Naive thymus-derived CD8-positive, alpha-beta T cell (primary cell): ENCODE results near the gene INHBE. TPM values are rescaled to one million over a fixed set of nuclear protein-coding genes. Genes with fewer than 3 reads are reported as not detected.
"Not testable (repeated sequence)": the region's sequence is repeated elsewhere in the genome, so short reads cannot be mapped to it uniquely, and the experiment has no call there.

Experiments used
- ATAC-seq, 2 donors: fragments of 150-1000 bp; cut with Tn5 transposase in 1 of 2; sonication (Bioruptor Pico), chemical (Tn5 transposase) in 1 of 2; 1 replicate in 1 of 2; 2 replicates in 1 of 2; pipeline ENCODE4 v1.10.0; 2021; ENCODE audit warnings: mild to moderate bottlenecking in 2 of 2, moderate library complexity in 2 of 2
- POLR2A ChIA-PET: fragments of 350-600 bp; sonication (Branson Sonifier 250); formaldehyde crosslinking; loops from one replicate; lab custom pipeline; 2021; ENCODE audit warnings: antibody characterized with exemption; lab: Charles Lee
- DNase-seq, 10 donors: peaks; one replicate each; pipeline versions ENCODE4 v3.0.0 to v3.0.0-alpha.2; 2020 to 2022
- H3K27ac Mint-ChIP-seq, 10 donors: one replicate each; pipeline ENCODE4 v1.8.0; 2020 to 2022; ENCODE audit warnings: mild to moderate bottlenecking in 10 of 10, mixed read lengths in 10 of 10, moderate library complexity in 4 of 10, inconsistent platforms in 1 of 10
- H3K27me3 Mint-ChIP-seq, 5 donors: one replicate each; pipeline ENCODE4 v1.8.0; 2021 to 2022; ENCODE audit warnings: mixed read lengths in 5 of 5
- H3K36me3 Mint-ChIP-seq, 3 donors: one replicate each; pipeline ENCODE4 v1.8.0; 2020 to 2022; ENCODE audit warnings: mixed read lengths in 3 of 3, mild to moderate bottlenecking in 2 of 3, inconsistent platforms in 1 of 3
- H3K4me1 Mint-ChIP-seq, 4 donors: one replicate each; pipeline ENCODE4 v1.8.0; 2021 to 2022; ENCODE audit warnings: mixed read lengths in 4 of 4
- H3K4me3 Mint-ChIP-seq, 10 donors: one replicate each; pipeline ENCODE4 v1.8.0; 2020 to 2022; ENCODE audit warnings: mild to moderate bottlenecking in 10 of 10, mixed read lengths in 10 of 10, moderate library complexity in 6 of 10, inconsistent platforms in 1 of 10
- H3K9me3 Mint-ChIP-seq, 9 donors: one replicate each; pipeline ENCODE4 v1.8.0; 2020 to 2022; ENCODE audit warnings: mixed read lengths in 9 of 9, mild to moderate bottlenecking in 3 of 9, inconsistent platforms in 1 of 9, moderate library complexity in 1 of 9
- polyA plus RNA-seq, 3 donors: library from polyadenylated mRNA; unstranded; fragments of 300-500 nt; fragmentation: Illumina TruSeq; gene quantifications; one replicate each; pipeline ENCODE4 v1.2.3, GENCODE V29; 2021
- total RNA-seq, 8 experiments: library from RNA in 2 of 8; stranded (reverse) in 2 of 8; gene quantifications; one replicate each; pipeline ENCODE4 v1.2.3 and lab custom pipeline; 2021 to 2026

INHBE gene
- total and polyA plus RNA-seq, 5 experiments from 2014 or later = 0.16 TPM; not detected in 4

- peak overlapping the region; percentile 95 to 100 (median 98) for H3K4me3 Mint-ChIP-seq
- no peak for ATAC-seq
- peaks cover 0 to 11% (median 0%) of the 10 kb centered on the region in 3 donors for H3K36me3 Mint-ChIP-seq
- POLR2A ChIA-PET = interaction anchor here (0.7 to 1.2 kb wide), 8 partner anchors 10 to 312 kb away, joined by 3 to 10 read pairs (median 4); partner anchors contain the start of genes GLI1, INHBE and SHMT2
- peak overlapping the region; percentile 99 to 100 (median 100) for H3K27ac Mint-ChIP-seq
- peaks cover 19 to 47% (median 41%) of the 10 kb centered on the region in 4 donors for H3K4me1 Mint-ChIP-seq
- H3K9me3 Mint-ChIP-seq = no peaks in the 10 kb centered on the region
- H3K27me3 Mint-ChIP-seq = no peaks in the 10 kb centered on the region
- DNase-seq = no peak
Observed at GRCh38 chr12:57429473-57430111, 25.5 kb upstream of the INHBE start.

DNA sequence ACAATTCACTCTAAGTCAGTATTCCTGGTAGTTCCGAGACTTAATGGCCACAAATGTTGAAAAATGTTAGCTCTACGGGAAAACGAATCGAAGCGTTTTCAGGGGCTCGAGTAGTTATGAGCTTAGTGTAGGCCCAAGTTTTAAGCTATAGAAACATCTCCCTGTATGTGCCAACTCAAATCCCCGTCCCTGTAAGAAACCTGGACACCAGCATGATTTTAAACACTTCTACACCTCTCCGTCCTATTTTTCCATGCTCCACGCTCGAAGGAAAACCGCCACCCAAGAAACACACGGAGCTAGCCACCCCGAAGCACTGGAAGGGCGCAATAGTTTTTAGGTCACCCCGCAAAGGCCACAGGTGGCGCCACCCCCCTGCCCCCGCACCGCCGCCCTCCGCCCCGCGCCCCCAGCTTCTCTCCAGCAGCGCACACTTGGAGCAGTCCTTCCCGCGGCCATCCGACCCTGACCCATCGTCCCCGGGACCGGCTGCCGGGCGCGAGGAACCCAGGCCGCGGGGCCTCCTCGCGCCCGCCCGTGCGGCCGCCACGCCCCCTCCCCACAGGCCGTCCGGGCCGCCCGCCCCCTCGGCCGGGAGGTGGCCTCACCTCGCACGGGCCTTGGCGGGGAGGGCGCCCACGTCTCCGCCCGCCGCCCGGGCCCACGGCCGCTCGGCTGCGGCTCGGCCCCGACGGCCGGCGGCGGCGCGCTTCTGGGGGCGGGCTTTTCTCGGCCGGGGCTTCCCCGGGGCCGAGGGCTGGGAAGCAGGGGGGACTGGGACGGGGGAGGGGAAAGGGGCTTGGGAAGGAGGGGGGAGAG, 24.8 kb upstream of the INHBE start:
- Mint-ChIP-seq H3K9me3 (no peaks in the 10 kb centered on the region), H3K27me3 (no peaks in the 10 kb centered on the region), H3K36me3 (peaks cover 0 to 11% (median 0%) of the 10 kb centered on the region in 3 donors), H3K27ac (peak overlapping the region; percentile 99 to 100 (median 100)), H3K4me3 (peak overlapping the region; percentile 95 to 100 (median 98)), H3K4me1 (peaks cover 21 to 51% (median 44%) of the 10 kb centered on the region in 4 donors)
- ATAC-seq (peak; percentile 59 to 70), DNase-seq (peak in 8 of 10 donors; percentile 15 to 75 (median 50))
- POLR2A ChIA-PET = interaction anchor here (0.7 to 1.2 kb wide), 8 partner anchors 11 to 312 kb away, joined by 3 to 10 read pairs (median 4); partner anchors contain the start of genes GLI1, INHBE and SHMT2

- POLR2A ChIA-PET = interaction anchor here (1.2 to 1.4 kb wide), 3 partner anchors 24 to 46 kb away, joined by 3 to 10 read pairs (median 5); partner anchors contain the start of genes GLI1 and INHBE
- Mint-ChIP-seq H3K4me3 (peak within 1 kb of the TSS; percentile 95 to 100 (median 98)), H3K36me3 (peaks cover 0 to 7% (median 0%) of the 10 kb centered on the region in 3 donors), H3K27me3 (no peaks in the 10 kb centered on the region), H3K27ac (peak within 1 kb of the TSS; percentile 99 to 100 (median 100)), H3K9me3 (no peaks in the 10 kb centered on the region), H3K4me1 (peaks cover 21 to 50% (median 48%) of the 10 kb centered on the region in 4 donors)
- ATAC-seq (peak; percentile 93 to 94), DNase-seq (peak; percentile 90 to 97 (median 94))
Observed at GRCh38 chr12:57430931-57431566, 24.1 kb upstream of the INHBE start, which contains the start of gene R3HDM2. Gene R3HDM2 (minus strand): TSS chr12:57431043. CDS start chr12:57310428, 120,615 bp downstream.

DNA sequence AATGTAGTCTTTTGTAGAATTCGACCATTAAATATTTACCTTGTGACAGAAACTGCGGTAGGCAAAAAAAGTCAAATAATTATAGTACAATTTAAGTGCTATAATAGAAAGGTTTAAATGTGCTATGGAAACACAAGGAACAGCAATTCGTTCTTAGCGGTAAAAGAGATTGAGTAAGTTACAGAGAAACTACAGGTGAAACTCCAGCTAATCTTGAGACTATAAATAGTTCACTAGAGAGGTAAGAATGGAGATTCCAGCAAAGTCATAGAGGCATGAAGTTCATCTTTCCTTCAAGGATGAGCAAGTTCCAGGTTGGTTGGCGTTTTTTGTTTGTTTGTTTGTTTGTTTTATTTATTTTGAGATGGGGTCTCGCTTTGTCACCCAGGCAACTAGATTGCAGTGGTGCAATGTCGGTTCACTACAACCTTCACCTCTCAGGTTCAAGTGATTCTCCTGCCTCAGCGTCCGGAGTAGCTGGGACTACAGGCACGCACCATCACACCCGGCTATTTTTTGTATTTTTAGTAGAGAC, 23.4 kb upstream of the INHBE start:
- H3K27ac Mint-ChIP-seq = peak overlapping the region; percentile 98 to 100 (median 100)

DNA sequence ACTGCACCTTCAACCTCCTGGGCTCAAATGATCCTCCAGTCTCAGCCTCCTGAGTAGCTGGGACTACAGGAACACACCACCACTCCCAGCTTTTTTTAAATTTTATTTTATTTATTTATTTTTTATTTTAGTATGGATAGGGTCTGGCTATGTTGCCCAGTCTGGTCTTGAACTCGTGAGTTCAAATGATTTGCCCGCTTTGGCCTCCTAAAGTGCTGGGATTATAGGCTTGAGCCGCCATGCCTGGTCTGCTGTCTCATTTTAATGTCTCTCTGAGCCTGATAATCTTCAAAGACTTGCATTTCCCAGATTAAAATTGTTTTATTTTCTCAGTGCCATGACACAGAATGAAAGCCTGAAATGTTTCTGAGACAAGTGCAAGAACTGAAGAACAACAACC, 21.7 kb upstream of the INHBE start:
- Mint-ChIP-seq H3K9me3 (no peaks in the 10 kb centered on the region), H3K27me3 (no peaks in the 10 kb centered on the region), H3K36me3 (no peaks in the 10 kb centered on the region), H3K4me1 (peaks cover 17 to 36% (median 35%) of the 10 kb centered on the region in 4 donors), H3K4me3 (no peak overlapping the region), H3K27ac (no peak overlapping the region)
- ATAC-seq (no peak), DNase-seq (no peak)
- POLR2A ChIA-PET = interaction anchor here (0.6 to 0.7 kb wide), 4 partner anchors 31 to 160 kb away, joined by 3 to 4 read pairs (median 3); no protein-coding TSS in a partner anchor

More for the DNA sequence above, 23.4 kb upstream of the INHBE start:
- DNase-seq = no peak
- peaks cover 0 to 4% (median 0%) of the 10 kb centered on the region in 3 donors for H3K36me3 Mint-ChIP-seq
- H3K27me3 Mint-ChIP-seq = no peaks in the 10 kb centered on the region
- H3K9me3 Mint-ChIP-seq = no peaks in the 10 kb centered on the region
- H3K4me3 Mint-ChIP-seq = peak overlapping the region; percentile 91 to 99 (median 98)
- ATAC-seq = no peak
- peaks cover 17 to 46% (median 44%) of the 10 kb centered on the region in 4 donors for H3K4me1 Mint-ChIP-seq
- POLR2A ChIA-PET = interaction anchor here (0.8 to 1.4 kb wide), 3 partner anchors 24 to 46 kb away, joined by 3 to 5 read pairs (median 3); partner anchors contain the start of gene INHBE

GRCh38 chr12:57434517-57435223, 20.4 kb upstream of the INHBE start, which contains the start of gene INHBC:
Gene INHBC (plus strand): TSS chr12:57434784. CDS start chr12:57434887, 103 bp downstream.
- POLR2A ChIA-PET = interaction anchor here (1.1 kb wide), 1 partner anchor 24 kb away, joined by 3 read pairs; no protein-coding TSS in a partner anchor
- ATAC-seq (no peak), DNase-seq (no peak)
- H3K27ac Mint-ChIP-seq = peak within 1 kb of the TSS in 7 of 10 donors; percentile 13 to 70 (median 43)
- no peaks in the 10 kb centered on the region for H3K36me3 Mint-ChIP-seq
- peaks cover 13 to 27% (median 26%) of the 10 kb centered on the region in 4 donors for H3K4me1 Mint-ChIP-seq
- no peaks in the 10 kb centered on the region for H3K9me3 Mint-ChIP-seq
- H3K4me3 Mint-ChIP-seq = peak within 1 kb of the TSS in 4 of 10 donors; percentile 24 to 67 (median 51)
- no peaks in the 10 kb centered on the region for H3K27me3 Mint-ChIP-seq

DNA sequence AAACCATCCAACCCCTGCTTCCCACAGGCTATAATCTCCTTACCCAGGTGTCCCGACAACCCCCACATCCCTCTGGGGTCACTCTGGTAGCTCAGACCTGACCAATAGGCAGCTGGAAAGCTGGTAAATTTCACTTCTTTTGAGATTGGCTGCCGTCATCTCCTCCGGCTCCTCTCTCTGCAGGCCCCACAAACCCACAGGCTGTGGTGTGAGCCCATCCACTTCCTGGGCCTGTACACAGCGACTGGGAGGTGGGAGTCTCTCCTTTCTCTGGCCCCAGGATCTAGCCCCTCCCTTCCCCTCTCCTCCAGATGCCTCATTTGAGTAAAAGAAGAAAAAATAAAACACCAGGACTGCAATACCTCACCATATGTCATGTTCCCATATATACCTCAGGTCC, 19.8 kb upstream of the INHBE start:
- no peaks in the 10 kb centered on the region for H3K36me3 Mint-ChIP-seq
- ATAC-seq = no peak
- DNase-seq = no peak
- H3K4me1 Mint-ChIP-seq = peaks cover 8 to 20% (median 20%) of the 10 kb centered on the region in 4 donors
- peak overlapping the region in 3 of 10 donors; percentile 24 to 54 (median 48) for H3K4me3 Mint-ChIP-seq
- POLR2A ChIA-PET = interaction anchor here (1.1 kb wide), 1 partner anchor 23 kb away, joined by 3 read pairs; no protein-coding TSS in a partner anchor
- no peaks in the 10 kb centered on the region for H3K27me3 Mint-ChIP-seq
- H3K27ac Mint-ChIP-seq = peak overlapping the region in 6 of 10 donors; percentile 13 to 70 (median 42)
- no peaks in the 10 kb centered on the region for H3K9me3 Mint-ChIP-seq

GRCh38 chr12:57438400-57438799, 16.7 kb upstream of the INHBE start:
- Mint-ChIP-seq H3K27me3 (peaks cover 0 to 3% (median 0%) of the 10 kb centered on the region in 5 donors), H3K4me3 (no peak overlapping the region), H3K36me3 (peaks cover 0 to 8% (median 0%) of the 10 kb centered on the region in 3 donors), H3K27ac (no peak overlapping the region), H3K9me3 (peaks cover 0 to 13% (median 8%) of the 10 kb centered on the region in 9 donors), H3K4me1 (peaks cover 5 to 8% (median 7%) of the 10 kb centered on the region in 4 donors)
- no peak for ATAC-seq
- no peak for DNase-seq
- POLR2A ChIA-PET = no interaction called here

DNA sequence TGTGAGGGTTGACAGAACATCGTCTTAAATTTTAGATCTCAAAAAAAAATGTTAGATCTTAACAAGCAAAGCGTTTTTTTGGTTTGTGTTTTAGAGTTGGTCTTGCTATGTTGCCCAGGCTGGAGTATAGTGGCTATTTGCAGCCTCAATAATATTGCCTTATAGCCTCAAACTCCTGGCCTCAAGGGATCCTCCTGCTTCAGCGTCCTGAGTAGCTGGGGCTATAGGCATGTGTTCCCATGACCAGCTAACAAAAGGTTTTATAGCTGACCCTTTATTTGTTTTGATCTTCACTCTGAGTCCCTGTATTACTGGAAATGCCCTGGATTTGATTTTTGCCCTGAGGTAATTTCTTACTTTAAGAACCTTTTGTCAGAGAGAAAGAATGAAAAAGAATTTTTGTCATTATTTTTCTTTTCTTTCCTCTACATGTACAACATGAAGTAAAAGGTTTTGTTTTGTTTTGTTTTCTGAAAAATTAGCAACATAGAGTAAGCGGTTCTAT, 15.3 kb upstream of the INHBE start:
- Mint-ChIP-seq H3K27me3 (peaks cover 0 to 3% (median 0%) of the 10 kb centered on the region in 5 donors), H3K27ac (no peak overlapping the region), H3K36me3 (peaks cover 0 to 8% (median 0%) of the 10 kb centered on the region in 3 donors), H3K9me3 (peaks cover 0 to 13% (median 8%) of the 10 kb centered on the region in 9 donors), H3K4me3 (no peak overlapping the region), H3K4me1 (peaks cover 4 to 8% (median 7%) of the 10 kb centered on the region in 4 donors)
- DNase-seq (no peak), ATAC-seq (no peak)
- POLR2A ChIA-PET = no interaction called here

GRCh38 chr12:57441393-57441792, 13.7 kb upstream of the INHBE start:
- POLR2A ChIA-PET, H3K4me3 Mint-ChIP-seq, ATAC-seq, DNase-seq, H3K27me3 Mint-ChIP-seq, H3K4me1 Mint-ChIP-seq, H3K36me3 Mint-ChIP-seq, H3K27ac Mint-ChIP-seq: not testable (repeated sequence)
- H3K9me3 Mint-ChIP-seq = peaks cover 0 to 13% (median 8%) of the 10 kb centered on the region in 9 donors
